GM18505 (cell line): ENCODE results near the gene ADGRG4.

Experiments used
- ATAC-seq: cut with Tn5 transposase; IDR thresholded peaks from one replicate; pipeline ENCODE4 v1.9.1; 2021; ENCODE audit not compliant: unreplicated experiment
- POLR2A ChIP-seq: IDR thresholded peaks from 4 replicates; pipeline ENCODE4 v1.6.1; 2011; ENCODE audit warnings: borderline replicate concordance; ENCODE audit not compliant: insufficient read depth, insufficient read length; ENCODE audit errors: extremely low read depth

Gene ADGRG4

GRCh38 chrX:136464589-136464988 is 163.8 kb downstream of the ADGRG4 start:
- no peak for ATAC-seq
- TF ChIP-seq POLR2A: no peak
